ENCODE measurements around the gene CCDC102B.
"Not testable (repeated sequence)": the region's sequence is repeated elsewhere in the genome, so short reads cannot be mapped to it uniquely, and the experiment has no call there.

The CCDC102B gene

DNA sequence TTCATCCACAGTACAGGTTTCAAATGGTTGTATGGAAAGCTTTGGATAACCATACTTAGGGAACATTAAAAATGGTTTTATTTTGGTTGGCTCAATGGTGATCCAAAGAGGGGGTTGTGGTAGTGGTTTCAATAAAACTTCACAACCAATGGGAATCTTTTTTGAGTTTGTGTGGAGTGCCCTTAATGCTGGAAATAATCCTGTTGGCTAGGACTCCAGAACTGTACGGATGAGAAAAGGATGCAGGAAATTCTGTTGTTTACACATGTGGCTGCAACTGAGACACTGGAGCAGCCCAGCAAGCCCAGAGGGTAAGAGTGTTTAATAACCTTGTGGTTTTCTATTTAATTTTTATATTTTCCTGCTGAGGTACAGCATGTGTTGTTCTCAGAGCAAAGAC is at the start of gene CCDC102B:
Gene CCDC102B (plus strand): TSS at position 210 of the 400 bp plus-strand sequence. CDS start 38,684 bp downstream, outside the sequence.
- no peak for DNase-seq

DNA sequence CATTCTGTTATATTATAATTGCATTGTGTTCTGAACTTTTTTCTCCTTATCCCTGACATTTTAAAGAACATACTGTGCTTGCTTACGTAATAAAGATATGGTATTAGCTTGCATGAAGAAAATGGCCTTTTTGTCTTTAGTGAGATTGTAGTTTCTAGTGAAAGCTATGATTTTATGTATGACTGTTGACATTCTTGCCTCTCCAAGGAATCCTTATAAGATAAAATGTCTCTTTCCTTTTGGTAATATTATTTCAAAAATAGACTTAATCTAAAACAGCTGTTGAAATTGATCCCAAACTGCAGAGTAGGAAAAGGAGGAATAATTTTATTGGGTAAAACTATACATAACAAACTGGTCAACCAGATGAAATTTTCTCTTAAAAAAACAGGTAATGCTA is 40.8 kb upstream of the CCDC102B start:
- no peak for DNase-seq

DNA sequence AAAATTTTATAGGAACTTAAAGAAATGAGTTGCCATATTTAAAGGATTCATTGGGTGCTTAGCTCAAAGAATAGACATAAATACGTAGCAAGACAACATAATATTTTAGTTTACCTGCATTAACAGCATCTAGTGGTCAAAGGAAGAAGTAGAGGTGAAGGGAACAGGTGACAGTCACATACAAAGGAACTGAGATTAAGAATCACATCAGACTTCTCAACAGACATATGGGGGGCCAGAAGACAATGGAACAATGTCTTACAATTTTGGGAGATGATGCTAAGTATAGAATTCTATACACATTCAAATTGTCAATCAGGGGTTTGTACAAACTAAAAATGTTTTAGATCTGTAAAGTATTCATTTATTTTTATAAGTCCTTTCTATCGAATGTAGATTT is 38.6 kb upstream of the CCDC102B start:
- no peak for DNase-seq

DNA sequence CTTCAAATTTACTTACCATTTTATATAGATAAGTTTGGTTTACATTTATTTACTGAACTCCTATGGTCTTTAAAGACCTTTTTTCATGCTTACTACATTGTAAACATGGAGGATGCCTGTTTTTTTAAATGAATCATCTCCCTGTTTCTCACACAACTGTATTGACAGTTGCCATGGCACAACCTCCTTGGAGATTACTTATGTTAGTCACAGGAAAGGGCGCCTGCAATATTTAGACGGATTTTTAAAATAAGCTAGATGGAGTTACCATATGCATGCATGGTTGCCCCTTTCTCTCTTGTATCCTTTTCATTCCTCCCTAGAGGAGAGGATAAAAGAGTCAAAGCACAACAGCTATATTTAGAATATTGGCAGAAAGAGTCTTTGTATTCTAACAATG is 34.8 kb upstream of the CCDC102B start:
- DNase-seq, result no peak

DNA sequence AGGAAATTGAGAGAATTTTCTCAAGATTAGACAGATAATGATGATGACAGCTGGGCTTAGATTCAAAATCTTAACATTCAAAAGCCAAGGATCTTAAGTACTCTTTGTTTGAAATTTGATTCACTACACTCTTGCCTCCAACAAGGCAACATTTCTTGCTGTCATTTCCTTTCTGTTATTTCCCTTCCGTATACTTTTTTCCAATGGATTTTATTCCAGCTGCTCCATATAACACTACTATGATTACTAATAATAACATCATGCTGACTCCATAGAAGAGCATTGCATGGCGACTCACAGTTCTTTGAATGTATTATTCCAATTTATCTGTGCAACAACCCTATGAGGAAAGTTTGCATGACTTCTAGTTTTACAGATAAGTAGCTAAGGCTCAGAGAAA is 33.9 kb upstream of the CCDC102B start:
- no peak for DNase-seq

DNA sequence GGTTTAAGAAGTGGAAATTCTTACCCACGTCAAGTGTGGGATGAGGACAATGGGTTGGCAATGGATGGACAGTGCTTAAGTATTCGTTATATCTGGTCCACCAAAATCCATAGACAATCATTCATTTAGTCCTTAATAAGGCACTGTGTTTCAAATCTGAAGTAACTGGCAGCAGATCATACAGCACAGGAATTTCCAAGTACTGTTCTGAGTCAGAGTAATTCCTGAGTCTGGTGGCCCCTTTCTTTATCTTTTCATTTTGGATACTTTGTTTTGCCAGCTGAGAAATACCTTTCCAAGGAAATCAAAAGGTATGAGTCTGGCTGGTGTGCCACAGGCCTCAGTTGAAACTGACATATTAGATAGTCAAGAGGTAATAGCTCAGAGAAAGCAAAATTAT is 31.4 kb upstream of the CCDC102B start:
- no peak for DNase-seq

DNA sequence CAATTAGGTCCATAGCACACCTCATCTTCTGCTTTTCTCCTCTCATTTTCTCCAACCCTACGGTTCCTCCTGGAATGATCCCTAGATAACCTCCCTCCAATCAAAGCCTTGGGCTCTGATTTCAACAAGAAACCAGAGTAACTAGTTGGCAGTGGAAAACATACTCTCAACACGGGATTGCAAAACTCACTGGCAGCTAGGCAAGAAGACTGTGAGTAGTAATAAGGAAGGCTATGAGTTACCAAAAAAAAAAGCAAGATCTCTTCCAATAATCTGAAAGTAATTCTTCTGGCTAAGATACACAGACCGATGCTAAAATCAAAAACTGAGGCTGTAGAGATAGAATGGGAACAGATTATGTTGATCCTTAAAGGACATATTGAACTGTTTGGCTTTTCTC is 28.4 kb upstream of the CCDC102B start:
- DNase-seq, result no peak

DNA sequence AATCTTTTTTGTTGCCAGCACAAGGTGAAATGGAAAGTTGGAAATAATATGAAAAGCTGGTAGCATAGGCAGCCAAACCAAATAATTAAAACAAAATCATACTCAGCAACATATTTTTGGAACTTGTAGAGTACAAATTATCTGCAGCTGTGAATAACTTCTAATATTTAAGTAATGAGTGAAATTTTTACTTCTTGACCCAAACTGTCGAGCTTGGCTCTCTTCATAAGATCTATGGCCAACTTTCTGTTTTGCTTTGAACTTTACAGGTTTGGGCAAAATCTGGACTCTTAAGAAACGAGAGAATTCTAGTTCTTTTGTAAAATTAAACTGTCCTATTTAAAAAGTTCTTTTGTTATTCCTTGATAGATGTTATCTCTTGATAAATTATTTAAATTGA is 25.6 kb upstream of the CCDC102B start:
- no peak for DNase-seq

DNA sequence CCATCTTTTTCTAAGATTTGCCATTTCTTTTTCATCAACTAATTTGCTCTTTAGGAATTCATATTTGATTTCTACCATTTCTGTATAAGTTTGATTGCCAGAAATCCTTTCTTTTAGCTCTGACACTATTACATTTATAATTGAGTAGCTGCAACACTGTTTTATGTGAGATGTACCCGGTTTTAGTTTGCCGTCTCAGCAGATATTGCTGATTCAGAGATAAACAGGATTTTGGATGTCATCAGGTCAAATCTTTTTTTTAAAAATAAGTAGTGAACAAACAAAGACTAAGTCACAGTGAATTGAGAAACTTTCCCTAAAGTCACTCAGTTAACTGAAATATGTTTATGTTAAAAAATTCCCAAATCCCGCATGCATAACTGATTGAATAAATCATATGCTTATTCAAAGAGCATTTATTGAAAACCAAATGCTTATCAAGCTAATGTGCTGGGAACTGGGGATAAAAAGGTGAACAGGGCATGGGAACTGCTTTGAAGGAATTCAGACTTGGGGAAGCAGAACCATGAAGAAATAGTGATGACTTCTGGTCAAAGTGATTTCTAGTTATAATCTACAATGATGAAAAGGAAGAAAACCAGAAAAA is 19.5 kb upstream of the CCDC102B start:
- DNase-seq, result no peak

DNA sequence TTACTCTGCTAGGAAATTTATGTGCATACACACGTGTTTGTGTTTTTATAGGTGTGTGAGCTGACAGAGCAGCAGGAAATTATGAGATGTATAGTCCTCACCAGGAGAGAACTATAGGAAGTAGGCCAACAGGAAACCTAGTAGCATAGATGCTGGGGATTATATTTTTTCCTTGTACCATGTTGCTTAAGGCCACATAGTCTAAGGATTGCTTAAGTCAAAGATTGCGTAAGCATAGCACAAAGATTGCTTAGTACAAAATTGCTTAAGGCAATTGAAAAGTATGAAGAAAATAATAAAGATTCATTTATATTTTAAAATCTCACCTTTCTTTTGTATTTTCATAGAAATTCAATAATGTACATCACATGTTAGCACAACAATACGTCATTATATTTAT is 18.7 kb upstream of the CCDC102B start:
- no peak for DNase-seq

DNA sequence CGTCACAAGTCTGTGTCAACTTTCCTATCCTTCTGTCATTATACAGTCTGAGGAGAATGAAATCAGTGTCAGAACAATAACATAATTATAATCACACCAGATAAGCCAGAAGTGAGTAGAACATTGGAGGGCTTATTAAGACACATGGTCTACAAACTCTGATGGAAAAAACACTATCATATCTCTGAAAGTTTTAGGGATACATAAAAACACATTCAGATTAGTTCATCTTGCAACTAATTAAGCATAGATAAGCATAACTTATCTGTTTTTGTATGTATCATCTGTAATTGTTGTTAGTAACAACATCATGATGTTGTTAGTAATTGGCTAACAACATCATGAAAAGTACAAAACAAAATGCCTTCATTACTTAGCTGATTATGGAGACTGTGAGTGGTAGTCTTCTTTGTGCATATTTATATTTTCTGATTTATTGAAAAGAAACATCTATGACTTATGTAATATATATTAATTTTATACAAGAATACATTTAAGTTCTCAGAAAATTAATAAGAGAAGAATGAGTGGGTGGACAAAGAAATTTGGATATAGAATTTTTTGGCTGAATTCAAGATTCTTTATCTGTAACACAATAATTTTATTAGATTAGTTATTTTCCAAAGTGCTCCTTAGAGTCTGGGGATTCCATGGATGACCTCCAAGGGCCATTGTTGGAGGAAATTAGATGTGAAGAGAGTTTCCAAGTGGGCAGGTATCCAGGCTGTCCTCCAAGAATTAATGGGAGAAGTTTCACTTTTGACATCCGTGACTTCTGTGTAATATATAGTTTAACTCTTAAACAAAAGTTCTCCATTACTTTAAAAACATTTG is 16.9 kb upstream of the CCDC102B start:
- DNase-seq, result no peak

DNA sequence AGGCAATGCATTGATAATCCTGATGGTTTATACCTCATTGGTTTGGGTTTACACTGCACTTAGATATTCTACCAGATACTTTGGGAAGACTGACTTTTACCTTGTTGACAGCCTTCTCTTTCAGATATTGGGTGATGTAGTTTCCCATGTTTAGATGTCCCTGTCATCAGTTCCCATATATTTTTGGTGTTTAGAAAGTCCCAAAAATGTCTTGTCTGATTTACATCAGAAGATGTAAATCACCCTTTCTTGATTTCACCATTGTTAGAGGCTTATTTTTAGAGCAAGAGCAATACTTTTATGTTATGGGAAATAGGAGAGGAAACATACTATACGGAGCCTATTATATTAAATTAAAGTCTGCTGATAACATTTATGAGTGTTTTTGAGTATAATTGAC is 14.4 kb upstream of the CCDC102B start:
- DNase-seq, result no peak

DNA sequence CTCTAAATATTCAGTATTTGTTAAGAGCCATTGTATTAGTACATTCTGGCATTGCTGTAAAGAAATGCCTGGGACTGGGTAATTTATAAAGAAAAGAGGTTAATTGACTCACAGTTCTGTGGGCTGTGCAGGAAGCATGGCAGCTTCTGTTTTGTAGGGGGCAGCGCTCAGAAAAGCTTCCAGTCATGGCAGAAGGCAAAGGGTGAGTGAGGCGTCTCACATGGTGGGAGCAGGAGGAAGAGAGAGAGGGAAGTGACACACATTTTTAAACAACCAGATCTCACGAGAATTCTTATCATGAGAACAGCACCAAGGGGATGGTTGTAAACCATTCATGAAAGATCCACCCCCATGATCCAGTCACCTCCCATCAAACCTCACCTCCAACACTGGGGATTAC is 13.8 kb upstream of the CCDC102B start:
- DNase-seq, result no peak

DNA sequence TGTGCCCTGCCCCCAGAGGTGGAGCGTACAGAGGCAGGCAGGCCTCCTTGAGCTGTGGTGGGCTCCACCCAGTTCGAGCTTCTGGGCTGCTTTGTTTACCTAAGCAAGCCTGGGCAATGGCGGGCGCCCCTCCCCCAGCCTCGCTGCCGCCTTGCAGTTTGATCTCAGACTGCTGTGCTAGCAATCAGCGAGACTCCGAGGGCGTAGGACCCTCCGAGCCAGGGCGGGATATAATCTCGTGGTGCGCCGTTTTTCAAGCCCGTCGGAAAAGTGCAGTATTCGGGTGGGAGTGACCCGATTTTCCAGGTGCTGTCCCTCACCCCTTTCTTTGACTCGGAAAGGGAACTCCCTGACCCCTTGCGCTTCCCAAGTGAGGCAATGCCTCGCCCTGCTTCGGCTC is 7.6 kb upstream of the CCDC102B start:
- DNase-seq, result not testable (repeated sequence)

DNA sequence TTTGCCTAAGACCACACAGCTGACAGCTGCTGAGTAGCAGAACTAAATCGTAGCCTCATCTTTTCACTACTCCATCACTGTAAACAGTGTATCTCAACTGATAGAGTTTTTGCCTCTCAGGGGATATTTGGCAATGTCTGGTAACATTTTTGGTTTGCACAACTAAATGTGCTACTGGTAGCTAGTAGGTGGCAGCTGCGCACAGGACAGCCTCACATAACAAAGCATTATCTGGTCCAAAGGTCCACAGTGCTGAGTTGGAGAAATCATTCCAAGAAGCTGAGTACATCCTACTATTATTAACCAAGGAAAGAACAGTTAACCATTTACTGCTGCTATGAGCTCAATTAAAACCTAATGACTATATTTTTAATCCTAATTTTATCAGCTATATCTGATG is 6.1 kb upstream of the CCDC102B start:
- DNase-seq, result no peak

DNA sequence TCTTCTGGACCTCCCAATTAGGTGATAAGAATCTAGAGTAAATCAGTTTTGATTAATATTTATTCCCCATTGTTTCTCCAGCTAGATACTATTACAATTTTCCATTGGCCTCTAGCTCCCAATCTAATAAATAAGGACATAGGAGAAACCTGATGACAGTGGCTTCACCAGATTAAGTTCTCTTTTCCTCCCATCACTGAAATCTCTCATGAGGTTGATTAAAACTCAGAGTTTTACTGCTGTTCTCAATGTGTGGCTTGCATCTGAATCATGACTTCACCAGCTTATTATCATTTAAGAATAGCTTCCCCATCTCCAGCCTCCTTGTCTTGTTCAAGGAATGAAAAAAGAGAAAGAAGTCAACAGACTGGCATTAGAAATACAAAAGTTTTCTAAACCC is 3.9 kb upstream of the CCDC102B start:
- no peak for DNase-seq

DNA sequence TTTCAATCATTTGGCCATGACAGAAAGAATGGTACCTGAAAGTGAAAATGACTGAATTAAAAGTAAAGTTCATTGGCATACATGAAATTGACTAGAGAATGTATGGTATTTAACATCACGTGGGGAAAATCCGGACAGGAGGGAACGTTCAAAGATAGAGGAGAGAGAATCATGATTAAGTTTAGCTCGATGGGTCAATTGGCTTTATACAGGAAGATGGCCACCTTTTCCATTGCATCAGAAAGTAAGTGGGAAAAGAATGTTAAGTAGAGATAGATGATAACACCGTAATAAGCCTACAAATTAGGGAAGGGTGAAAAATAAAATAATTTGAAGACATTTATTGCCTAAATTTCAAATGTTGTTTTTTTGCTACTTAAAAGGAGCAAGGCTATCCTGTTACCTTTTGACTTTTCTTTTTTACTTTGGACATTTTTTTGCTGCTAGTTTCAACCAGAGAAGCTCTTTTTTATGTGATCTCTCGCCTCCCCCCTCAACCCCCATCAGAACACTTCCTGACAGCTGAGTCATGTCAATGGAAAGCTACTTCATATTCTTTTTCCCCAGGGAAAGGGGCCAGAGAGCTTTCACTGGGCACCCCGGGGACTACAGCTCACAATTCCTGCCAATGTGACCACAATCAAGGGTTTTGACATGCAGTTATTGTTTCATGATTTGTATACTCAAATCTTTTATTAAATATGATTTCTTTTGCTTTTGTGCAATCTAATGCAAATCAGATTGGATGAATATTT is 767 bp upstream of the CCDC102B start:
- no peak for DNase-seq

DNA sequence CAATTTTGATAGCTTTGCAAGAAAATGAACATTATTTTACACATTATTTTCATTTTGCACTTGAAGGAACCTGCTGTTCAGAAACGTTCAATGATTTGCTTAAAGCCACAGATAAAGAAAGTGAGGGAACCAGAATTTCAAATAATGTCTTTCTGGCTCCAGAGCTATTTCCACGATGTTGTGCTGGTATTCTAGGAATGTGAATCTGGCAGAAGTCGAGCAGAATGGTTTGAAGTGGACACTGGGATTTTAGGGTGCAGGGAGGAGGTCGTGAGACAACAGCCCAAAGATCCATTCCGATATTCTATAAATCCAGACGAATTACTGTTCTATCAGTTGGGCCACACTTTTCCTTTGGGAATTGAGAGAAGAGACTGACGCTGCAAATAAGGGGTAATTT is 2.2 kb downstream of the CCDC102B start:
- DNase-seq, result no peak

DNA sequence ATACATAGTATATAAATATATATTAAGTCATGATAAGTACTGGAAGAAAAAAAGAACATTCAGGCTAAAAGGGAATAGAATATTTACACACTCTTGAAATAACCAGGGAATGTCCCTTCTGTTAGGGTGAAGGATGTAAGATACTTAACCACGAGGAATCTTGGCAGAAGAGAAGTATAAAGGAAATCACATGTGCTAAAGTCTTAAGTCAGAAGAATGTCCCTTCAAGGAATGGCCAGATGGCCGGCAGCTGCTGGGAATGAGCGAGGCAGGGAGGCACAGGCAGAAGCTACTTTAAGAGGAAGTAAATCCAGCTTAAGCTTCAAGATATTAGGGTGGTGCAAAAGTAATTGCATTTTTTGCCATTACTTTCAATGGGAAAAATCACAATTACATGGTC is 5.5 kb downstream of the CCDC102B start:
- DNase-seq, result no peak

DNA sequence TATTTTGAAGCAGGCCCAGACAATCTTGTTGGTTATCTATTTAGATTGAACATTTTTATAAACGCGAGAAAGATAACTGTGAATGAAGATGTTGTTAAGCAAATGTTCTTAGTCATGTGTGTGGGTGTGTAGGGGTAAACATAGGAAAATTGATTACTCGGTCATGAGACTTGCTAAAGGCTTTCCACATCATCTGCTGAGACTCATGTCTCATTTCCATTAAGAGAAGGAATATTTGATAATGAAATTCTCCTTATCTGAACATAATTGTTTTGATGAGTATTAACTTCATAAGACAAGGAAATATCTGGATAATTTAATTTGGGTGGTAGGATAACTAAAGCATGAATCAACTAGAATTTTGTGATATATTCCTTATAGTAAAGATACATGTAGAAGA is 19.7 kb downstream of the CCDC102B start:
- no peak for DNase-seq

DNA sequence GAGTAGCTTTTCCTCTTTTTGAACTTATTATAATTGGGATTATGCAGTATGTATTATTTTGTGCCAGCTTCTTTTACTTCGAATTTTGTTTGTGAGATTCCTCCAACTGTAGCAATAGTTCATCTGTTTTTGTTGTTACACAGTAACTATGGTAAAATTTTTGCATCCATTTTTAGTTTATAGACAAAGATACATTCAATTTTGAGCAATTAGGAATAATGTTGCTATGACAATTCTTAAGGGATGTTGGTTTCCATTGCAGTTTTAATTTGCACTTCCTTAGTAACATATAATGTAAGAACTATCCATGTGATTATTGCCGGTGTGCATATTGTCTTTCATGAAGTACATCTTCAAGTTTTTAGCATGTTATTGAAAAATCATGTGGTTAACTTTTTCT is 20.7 kb downstream of the CCDC102B start:
- DNase-seq, result no peak

DNA sequence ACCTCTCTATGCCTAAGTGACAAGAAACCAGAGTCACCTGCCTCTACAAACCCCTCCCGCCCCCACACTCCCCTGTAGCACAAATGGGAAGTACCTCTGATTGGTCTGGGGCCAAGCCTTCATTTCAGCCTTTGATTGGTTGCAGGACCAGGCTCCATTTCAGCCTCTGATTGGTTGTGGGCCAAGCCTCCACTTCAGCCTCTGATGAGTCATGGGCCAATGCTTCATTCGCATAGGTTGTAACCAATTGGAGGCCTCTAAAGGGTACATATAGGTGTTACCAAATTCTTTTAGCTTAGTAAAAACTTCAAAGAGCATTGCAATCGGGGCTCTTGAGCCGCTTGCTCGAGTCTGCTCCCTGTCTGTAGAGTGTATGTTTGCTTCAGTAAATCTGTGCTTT is 25.0 kb downstream of the CCDC102B start:
- DNase-seq, result no peak

DNA sequence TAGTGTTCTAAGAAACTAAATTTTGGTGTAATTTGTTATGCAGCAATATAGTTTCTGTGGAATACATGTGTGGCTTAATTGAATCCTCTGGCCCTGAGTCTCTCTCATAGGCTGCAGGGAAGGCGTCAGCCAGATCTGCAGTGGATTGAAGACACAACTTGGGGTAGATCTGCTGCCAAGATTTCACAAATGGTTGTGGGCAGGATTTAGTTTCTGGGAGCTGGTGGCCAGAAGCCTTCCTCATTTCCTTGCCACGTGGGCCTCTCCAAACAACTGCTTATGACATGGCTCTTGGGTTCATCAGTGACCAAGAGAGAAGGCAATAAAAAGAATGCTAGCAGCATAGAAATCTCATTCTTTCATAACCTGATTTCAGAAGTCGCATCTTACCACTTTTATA is 28.2 kb downstream of the CCDC102B start:
- DNase-seq, result no peak

Data from activated CD8-positive, alpha-beta memory T cell treated with anti-CD3 and anti-CD28 coated beads, Interleukin-2, amount 50 U/mL, for 4 hours (primary cell).